SIG-M5 treated with dmso at 0.1 percent for 504 hours (cell line): ENCODE results near the gene SLC7A5.

Source experiments
- DNase-seq: peaks from one replicate; lab custom pipeline; 2025; ENCODE audit not compliant: unreplicated experiment; lab: John Stamatoyannopoulos, UW

The SLC7A5 gene

GRCh38 chr16:87847785-87848675 is 21.3 kb downstream of the SLC7A5 start:
- DNase-seq, result no peak

GRCh38 chr16:87847467-87847784 is 21.9 kb downstream of the SLC7A5 start:
- DNase-seq, result no peak

GRCh38 chr16:87846705-87847466 is 22.4 kb downstream of the SLC7A5 start:
- DNase-seq, result no peak

GRCh38 chr16:87845807-87846619 is 23.3 kb downstream of the SLC7A5 start:
- no peak for DNase-seq

GRCh38 chr16:87845213-87845612 is 24.1 kb downstream of the SLC7A5 start:
- no peak for DNase-seq

- DNase-seq, result no peak
Measured at GRCh38 chr16:87844809-87845208, 24.5 kb downstream of the SLC7A5 start.

- DNase-seq, result no peak
Measured at GRCh38 chr16:87844120-87844733, 25.1 kb downstream of the SLC7A5 start.

- DNase-seq, result no peak
Measured at GRCh38 chr16:87843678-87844105, 25.6 kb downstream of the SLC7A5 start.

GRCh38 chr16:87842209-87842869 is 27.0 kb downstream of the SLC7A5 start:
- DNase-seq, result no peak

GRCh38 chr16:87841340-87842208 is 27.7 kb downstream of the SLC7A5 start:
- no peak for DNase-seq

- no peak for DNase-seq
Measured at GRCh38 chr16:87840271-87840978, 28.9 kb downstream of the SLC7A5 start.

- DNase-seq, result no peak
Measured at GRCh38 chr16:87839542-87840270, 29.6 kb downstream of the SLC7A5 start.

GRCh38 chr16:87838643-87839541 is 30.4 kb downstream of the SLC7A5 start:
- DNase-seq, result no peak

GRCh38 chr16:87837627-87838289 is 31.5 kb downstream of the SLC7A5 start:
- DNase-seq, result no peak

GRCh38 chr16:87836844-87837581 is 32.3 kb downstream of the SLC7A5 start:
- DNase-seq, result no peak

GRCh38 chr16:87836346-87836843 is 32.9 kb downstream of the SLC7A5 start:
- no peak for DNase-seq
